CD4-positive, alpha-beta memory T cell (primary cell): ENCODE measurements around the gene GLIPR1L2. TPM values are rescaled to one million over a fixed set of nuclear protein-coding genes. Genes with fewer than 3 reads are reported as not detected.
"Not testable (repeated sequence)": the region's sequence is repeated elsewhere in the genome, so short reads cannot be mapped to it uniquely, and the experiment has no call there.

Source experiments
- CTCF ChIA-PET: fragments of 350-600 bp; sonication (Branson Sonifier 250); formaldehyde crosslinking; loops from one replicate; lab custom pipeline; 2021; ENCODE audit warnings: inconsistent platforms; ENCODE audit not compliant: partially characterized antibody; lab: Charles Lee
- POLR2A ChIA-PET: fragments of 350-600 bp; sonication (Branson Sonifier 250); formaldehyde crosslinking; loops from one replicate; lab custom pipeline; 2021; ENCODE audit not compliant: partially characterized antibody; lab: Charles Lee
- DNase-seq, 5 donors: peaks; one replicate each; pipeline versions ENCODE4 v3.0.0 to v3.0.0-alpha.2; 2020 to 2022; ENCODE audit warnings: mixed read lengths in 1 of 5
- H3K27ac ChIP-seq: one replicate; pipeline ENCODE4 v1.7.0; 2013; ENCODE audit warnings: low read depth, low read length
- H3K27me3 ChIP-seq: 2 replicates; pipeline ENCODE4 v1.7.0; 2013; ENCODE audit warnings: mild to moderate bottlenecking, low read length, moderate library complexity; ENCODE audit not compliant: insufficient read depth
- H3K36me3 ChIP-seq: 2 replicates; pipeline ENCODE4 v1.7.0; 2013; ENCODE audit warnings: mild to moderate bottlenecking, low read length, moderate library complexity; ENCODE audit not compliant: insufficient read depth
- H3K4me1 ChIP-seq: 2 replicates; pipeline ENCODE4 v1.7.0; 2013; ENCODE audit warnings: mild to moderate bottlenecking, low read length, moderate library complexity; ENCODE audit not compliant: insufficient read depth
- H3K4me3 ChIP-seq, 2 donors: one replicate each; pipeline ENCODE4 v1.7.0; 2013; ENCODE audit warnings: low read length in 2 of 2, mild to moderate bottlenecking in 1 of 2
- H3K9me3 ChIP-seq, 2 donors: one replicate each; pipeline ENCODE4 v1.7.0; 2013; ENCODE audit warnings: low read length in 2 of 2, control low read depth in 1 of 2; ENCODE audit not compliant: control insufficient read depth in 1 of 2
- H3K27ac Mint-ChIP-seq, 7 donors: one replicate each; pipeline ENCODE4 v1.8.0; 2020 to 2021; ENCODE audit warnings: mixed read lengths in 7 of 7, mild to moderate bottlenecking in 6 of 7, inconsistent platforms in 3 of 7, moderate library complexity in 3 of 7
- H3K27me3 Mint-ChIP-seq, 2 donors: one replicate each; pipeline ENCODE4 v1.8.0; 2020 to 2021; ENCODE audit warnings: mixed read lengths in 2 of 2
- H3K36me3 Mint-ChIP-seq, 2 donors: one replicate each; pipeline ENCODE4 v1.8.0; 2020 to 2021; ENCODE audit warnings: mixed read lengths in 2 of 2, inconsistent platforms in 1 of 2, mild to moderate bottlenecking in 1 of 2
- H3K4me1 Mint-ChIP-seq, 4 donors: one replicate each; pipeline ENCODE4 v1.8.0; 2020 to 2021; ENCODE audit warnings: mixed read lengths in 4 of 4, mild to moderate bottlenecking in 1 of 4
- H3K4me3 Mint-ChIP-seq, 8 donors: one replicate each; pipeline ENCODE4 v1.8.0; 2020 to 2021; ENCODE audit warnings: mixed read lengths in 8 of 8, mild to moderate bottlenecking in 7 of 8, moderate library complexity in 6 of 8, inconsistent platforms in 3 of 8
- H3K9me3 Mint-ChIP-seq, 8 donors: one replicate each; pipeline ENCODE4 v1.8.0; 2020 to 2021; ENCODE audit warnings: mixed read lengths in 8 of 8, mild to moderate bottlenecking in 5 of 8, inconsistent platforms in 3 of 8, moderate library complexity in 1 of 8
- intact Hi-C: fragments of 100-400 bp; cut with micrococcal nuclease; formaldehyde crosslinking; loops from one replicate; pipeline ENCODE4 v1.15.1; 2023
- polyA plus RNA-seq, 2 donors: library from polyadenylated mRNA; unstranded; fragments of 300-500 nt; fragmentation: Illumina TruSeq; gene quantifications; one replicate each; pipeline ENCODE4 v1.2.3, GENCODE V29; 2021
- total RNA-seq, 2 experiments: library from RNA; stranded (reverse); gene quantifications; one replicate each; pipeline ENCODE4 v1.2.3, GENCODE V29; 2021

Gene GLIPR1L2
- total and polyA plus RNA-seq, 4 experiments from 2014 or later, result 0.47 to 2.5 (median 1.1) TPM

GRCh38 chr12:75439048-75439447 is 48.2 kb downstream of the GLIPR1L2 start:
- ChIA-PET CTCF (interaction anchor here (0.7 to 4.5 kb wide), 8 partner anchors 30 to 107 kb away, joined by 3 to 158 read pairs (median 14); partner anchors contain the start of genes GLIPR1, GLIPR1L1 and GLIPR1L2), POLR2A (interaction anchor here (0.8 to 2.6 kb wide), 7 partner anchors 17 to 105 kb away, joined by 3 to 27 read pairs (median 6); partner anchors contain the start of genes GLIPR1, GLIPR1L1, GLIPR1L2 and KRR1)

DNA sequence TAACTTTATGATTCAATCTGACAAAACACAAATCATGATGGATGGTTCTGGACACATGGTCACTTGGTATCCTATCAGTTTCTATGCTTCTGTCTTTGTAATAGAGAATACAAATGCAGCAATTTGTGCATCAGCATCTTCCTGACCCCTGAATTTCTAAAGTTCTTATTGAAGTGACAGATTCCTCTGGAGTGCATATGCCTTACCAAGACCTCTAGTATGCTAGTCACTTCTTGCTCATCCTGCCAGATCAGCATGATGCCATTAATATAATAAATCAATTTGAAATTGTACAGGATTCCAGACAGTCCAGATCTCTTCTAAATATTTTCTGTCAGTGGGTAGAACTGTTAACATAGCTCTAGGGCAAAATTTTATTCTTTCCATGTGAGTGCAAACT is 49.0 kb downstream of the GLIPR1L2 start:
- Histone ChIP-seq H3K9me3 (no peaks in the 10 kb centered on the region), H3K4me1 (peaks cover 13% of the 10 kb centered on the region), H3K36me3 (no peaks in the 10 kb centered on the region), H3K27me3 (no peaks in the 10 kb centered on the region), H3K27ac (no peak overlapping the region), H3K4me3 (no peak overlapping the region)
- CTCF ChIA-PET, result interaction anchor here (1.2 to 4.5 kb wide), 2 partner anchors 41 to 48 kb away, joined by 4 to 158 read pairs; partner anchors contain the start of gene GLIPR1
- peaks cover 0 to 5% of the 10 kb centered on the region in 2 donors for H3K36me3 Mint-ChIP-seq
- intact Hi-C loops, result loop anchor here (2.0 to 5.0 kb wide), 4 partner anchors 17 to 592 kb away; partner anchors contain the start of genes CAPS2, GLIPR1L1, GLIPR1L2 and PHLDA1
- H3K9me3 Mint-ChIP-seq, result peaks cover 0 to 8% (median under 1%) of the 10 kb centered on the region in 8 donors
- H3K27me3 Mint-ChIP-seq, result peaks cover 0 to 3% of the 10 kb centered on the region in 2 donors
- POLR2A ChIA-PET, result no interaction called here
- H3K4me1 Mint-ChIP-seq, result peaks cover 11 to 17% (median 15%) of the 10 kb centered on the region in 4 donors
- DNase-seq, result no peak
- H3K27ac Mint-ChIP-seq, result peak overlapping the region in 1 of 7 donors; percentile 61
- no peak overlapping the region for H3K4me3 Mint-ChIP-seq

More at GRCh38 chr12:75439048-75439447, 48.2 kb downstream of the GLIPR1L2 start:
- H3K36me3 ChIP-seq, result no peaks in the 10 kb centered on the region
- Mint-ChIP-seq H3K4me1 (peaks cover 11 to 17% (median 15%) of the 10 kb centered on the region in 4 donors), H3K4me3 (no peak overlapping the region), H3K9me3 (peaks cover 0 to 8% (median under 1%) of the 10 kb centered on the region in 8 donors), H3K36me3 (peaks cover 0 to 5% of the 10 kb centered on the region in 2 donors), H3K27ac (no peak overlapping the region), H3K27me3 (peaks cover 0 to 3% of the 10 kb centered on the region in 2 donors)
- no peaks in the 10 kb centered on the region for H3K27me3 ChIP-seq
- H3K9me3 ChIP-seq, result no peaks in the 10 kb centered on the region
- H3K4me3 ChIP-seq, result no peak overlapping the region
- peaks cover 13% of the 10 kb centered on the region for H3K4me1 ChIP-seq
- intact Hi-C loops, result loop anchor here (2.0 to 5.0 kb wide), 4 partner anchors 18 to 593 kb away; partner anchors contain the start of genes CAPS2, GLIPR1L1, GLIPR1L2 and PHLDA1
- no peak for DNase-seq
- H3K27ac ChIP-seq, result no peak overlapping the region

DNA sequence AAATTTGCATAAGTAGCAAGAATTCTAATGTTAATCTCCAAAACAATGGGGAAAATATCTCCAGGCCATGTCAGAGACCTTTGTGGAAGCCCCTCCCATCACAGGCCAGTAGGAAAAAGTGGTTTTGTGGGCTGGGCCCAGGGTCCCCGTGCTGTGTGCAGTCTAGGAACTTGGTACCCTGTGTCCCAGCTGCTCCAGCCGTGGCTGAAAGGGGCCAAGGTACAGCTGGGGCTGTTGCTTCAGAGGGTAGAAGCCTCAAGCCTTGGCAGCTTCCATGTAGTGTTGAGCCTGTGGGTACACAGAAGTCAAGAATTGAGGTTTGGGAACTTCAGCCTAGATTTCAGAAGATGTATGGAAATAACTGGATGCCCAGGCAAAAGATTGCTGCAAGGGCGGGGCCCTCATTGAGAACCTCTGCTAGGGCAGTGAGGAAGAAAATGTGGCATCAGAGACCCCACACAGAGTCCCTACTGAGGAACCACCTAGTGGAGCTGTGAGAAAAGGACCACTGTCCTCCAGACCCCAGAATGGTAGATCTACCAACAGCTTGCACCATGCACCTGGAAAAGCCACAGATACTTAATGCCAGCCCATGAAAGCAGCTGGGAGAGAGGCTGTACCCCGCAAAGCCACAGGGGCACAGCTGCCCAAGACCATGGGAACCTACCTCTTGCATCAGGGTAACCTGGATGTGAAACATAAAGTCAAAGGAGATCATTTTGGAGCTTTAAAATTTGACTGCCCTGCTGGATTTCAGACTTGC is 51.0 kb downstream of the GLIPR1L2 start:
- H3K9me3 Mint-ChIP-seq, intact Hi-C loops, H3K4me3 ChIP-seq, H3K27ac ChIP-seq, H3K36me3 ChIP-seq, H3K9me3 ChIP-seq, H3K27me3 Mint-ChIP-seq, H3K4me3 Mint-ChIP-seq, H3K27me3 ChIP-seq, DNase-seq, H3K27ac Mint-ChIP-seq, H3K36me3 Mint-ChIP-seq: not testable (repeated sequence)
- CTCF ChIA-PET, result interaction anchor here (1.6 kb wide), 1 partner anchor 42 kb away, joined by 9 read pairs; no protein-coding TSS in a partner anchor
- peaks cover 13% of the 10 kb centered on the region for H3K4me1 ChIP-seq
- POLR2A ChIA-PET, result interaction anchor here (0.7 to 1.3 kb wide), 2 partner anchors 13 to 39 kb away, joined by 3 to 7 read pairs; partner anchors contain the start of gene GLIPR1
- H3K4me1 Mint-ChIP-seq, result peaks cover 11 to 17% (median 15%) of the 10 kb centered on the region in 4 donors

DNA sequence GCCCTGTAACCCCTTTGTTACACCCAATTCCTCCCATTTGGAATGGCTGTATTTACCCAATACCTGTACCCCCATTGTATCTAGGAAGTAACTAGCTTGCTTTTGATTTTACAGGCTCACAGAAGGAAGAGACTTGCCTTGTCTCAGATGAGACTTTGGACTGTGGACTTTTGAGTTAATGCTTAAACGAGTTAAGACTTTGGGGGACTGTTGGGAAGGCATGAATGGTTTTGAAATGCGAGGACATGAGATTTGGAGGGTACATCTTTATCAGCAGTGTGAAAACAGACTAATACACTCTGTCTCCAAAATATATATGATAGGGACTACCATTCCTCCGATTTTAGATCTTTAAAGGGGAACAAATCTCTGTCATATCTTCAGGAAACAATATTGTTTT is 51.6 kb downstream of the GLIPR1L2 start:
- H3K27me3 Mint-ChIP-seq, DNase-seq, H3K4me3 Mint-ChIP-seq, H3K27ac ChIP-seq, H3K27me3 ChIP-seq, H3K4me3 ChIP-seq, H3K9me3 Mint-ChIP-seq, intact Hi-C loops, H3K27ac Mint-ChIP-seq, H3K36me3 Mint-ChIP-seq, H3K36me3 ChIP-seq, H3K9me3 ChIP-seq: not testable (repeated sequence)
- peaks cover 13% of the 10 kb centered on the region for H3K4me1 ChIP-seq
- ChIA-PET CTCF (interaction anchor here (1.1 to 1.6 kb wide), 2 partner anchors 42 to 43 kb away, joined by 3 to 9 read pairs; no protein-coding TSS in a partner anchor), POLR2A (interaction anchor here (0.7 to 1.3 kb wide), 2 partner anchors 12 to 38 kb away, joined by 3 to 7 read pairs; partner anchors contain the start of gene GLIPR1)
- peaks cover 9 to 16% (median 15%) of the 10 kb centered on the region in 4 donors for H3K4me1 Mint-ChIP-seq

GRCh38 chr12:75443709-75444108 is 52.8 kb downstream of the GLIPR1L2 start:
- H3K27me3 ChIP-seq, result no peaks in the 10 kb centered on the region
- Mint-ChIP-seq H3K4me3 (no peak overlapping the region), H3K9me3 (peaks cover 0 to 7% (median under 1%) of the 10 kb centered on the region in 8 donors), H3K27me3 (peaks cover 0 to 3% of the 10 kb centered on the region in 2 donors), H3K36me3 (peaks cover 0 to 5% of the 10 kb centered on the region in 2 donors), H3K27ac (no peak overlapping the region), H3K4me1 (peaks cover 2 to 7% (median 3%) of the 10 kb centered on the region in 4 donors)
- POLR2A ChIA-PET, result no interaction called here
- H3K36me3 ChIP-seq, result no peaks in the 10 kb centered on the region
- CTCF ChIA-PET, result interaction anchor here (1.1 kb wide), 1 partner anchor 42 kb away, joined by 3 read pairs; no protein-coding TSS in a partner anchor
- peaks cover 1% of the 10 kb centered on the region for H3K4me1 ChIP-seq
- no peaks in the 10 kb centered on the region for H3K9me3 ChIP-seq
- no peak for DNase-seq
- H3K4me3 ChIP-seq, result no peak overlapping the region
- H3K27ac ChIP-seq, result no peak overlapping the region
- intact Hi-C loops, result no loop called here

DNA sequence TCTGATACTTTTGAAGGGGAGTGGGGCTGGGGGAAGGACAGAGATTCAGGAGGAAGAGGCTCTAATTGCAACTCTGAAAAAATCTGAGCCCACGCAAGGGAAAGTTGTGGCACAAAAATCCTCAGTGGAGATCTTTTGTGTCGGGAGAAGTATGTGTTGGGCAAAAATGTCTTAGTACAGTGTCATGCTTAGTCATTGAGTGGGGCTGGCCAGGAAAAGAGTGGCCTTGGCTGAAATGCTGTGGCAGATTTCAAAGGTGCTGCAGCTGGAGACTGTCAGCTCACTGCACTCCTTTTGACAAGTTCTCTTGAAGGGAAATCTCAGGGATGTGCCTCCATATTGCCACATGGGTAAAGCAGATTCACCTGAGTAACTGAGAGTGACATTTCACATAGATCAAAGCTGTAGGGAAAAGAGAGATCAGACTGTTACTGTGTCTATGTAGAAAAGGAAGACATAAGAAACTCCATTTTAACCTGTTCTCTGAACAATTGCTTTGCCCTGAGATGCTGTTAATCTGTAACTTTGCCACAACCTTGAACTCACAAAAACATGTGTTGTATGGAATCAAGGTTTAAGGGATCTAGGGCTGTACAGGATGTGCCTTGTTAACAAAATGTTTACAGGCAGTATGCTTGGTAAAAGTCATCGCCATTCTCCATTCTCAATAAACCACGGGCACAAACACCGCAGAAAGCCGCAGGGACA is 53.7 kb downstream of the GLIPR1L2 start:
- ChIA-PET POLR2A (no interaction called here), CTCF (no interaction called here)
- no peak overlapping the region for H3K4me3 ChIP-seq
- no peaks in the 10 kb centered on the region for H3K9me3 ChIP-seq
- Mint-ChIP-seq H3K36me3 (peaks cover 0 to 5% of the 10 kb centered on the region in 2 donors), H3K4me3 (no peak overlapping the region), H3K27me3 (peaks cover 0 to 3% of the 10 kb centered on the region in 2 donors), H3K27ac (peak overlapping the region in 1 of 7 donors; percentile 57), H3K9me3 (peaks cover 0 to 7% (median 1%) of the 10 kb centered on the region in 8 donors), H3K4me1 (peaks cover 0 to 2% (median 0%) of the 10 kb centered on the region in 4 donors)
- H3K4me1 ChIP-seq, result no peaks in the 10 kb centered on the region
- DNase-seq, result no peak
- H3K27ac ChIP-seq, result no peak overlapping the region
- H3K36me3 ChIP-seq, result no peaks in the 10 kb centered on the region
- intact Hi-C loops, result no loop called here
- H3K27me3 ChIP-seq, result no peaks in the 10 kb centered on the region
